GM19395 (cell line): ENCODE results near the gene ELOA.
A peak's percentile ranks its signal among the peaks of the same experiment; 100 is the strongest.
"Not testable (repeated sequence)": the region's sequence is repeated elsewhere in the genome, so short reads cannot be mapped to it uniquely, and the experiment has no call there.

Experiments used
- ATAC-seq: cut with Tn5 transposase; IDR thresholded peaks from one replicate; pipeline ENCODE4 v1.9.1; 2021; ENCODE audit warnings: mild to moderate bottlenecking, moderate library complexity; ENCODE audit not compliant: unreplicated experiment

Gene ELOA

DNA sequence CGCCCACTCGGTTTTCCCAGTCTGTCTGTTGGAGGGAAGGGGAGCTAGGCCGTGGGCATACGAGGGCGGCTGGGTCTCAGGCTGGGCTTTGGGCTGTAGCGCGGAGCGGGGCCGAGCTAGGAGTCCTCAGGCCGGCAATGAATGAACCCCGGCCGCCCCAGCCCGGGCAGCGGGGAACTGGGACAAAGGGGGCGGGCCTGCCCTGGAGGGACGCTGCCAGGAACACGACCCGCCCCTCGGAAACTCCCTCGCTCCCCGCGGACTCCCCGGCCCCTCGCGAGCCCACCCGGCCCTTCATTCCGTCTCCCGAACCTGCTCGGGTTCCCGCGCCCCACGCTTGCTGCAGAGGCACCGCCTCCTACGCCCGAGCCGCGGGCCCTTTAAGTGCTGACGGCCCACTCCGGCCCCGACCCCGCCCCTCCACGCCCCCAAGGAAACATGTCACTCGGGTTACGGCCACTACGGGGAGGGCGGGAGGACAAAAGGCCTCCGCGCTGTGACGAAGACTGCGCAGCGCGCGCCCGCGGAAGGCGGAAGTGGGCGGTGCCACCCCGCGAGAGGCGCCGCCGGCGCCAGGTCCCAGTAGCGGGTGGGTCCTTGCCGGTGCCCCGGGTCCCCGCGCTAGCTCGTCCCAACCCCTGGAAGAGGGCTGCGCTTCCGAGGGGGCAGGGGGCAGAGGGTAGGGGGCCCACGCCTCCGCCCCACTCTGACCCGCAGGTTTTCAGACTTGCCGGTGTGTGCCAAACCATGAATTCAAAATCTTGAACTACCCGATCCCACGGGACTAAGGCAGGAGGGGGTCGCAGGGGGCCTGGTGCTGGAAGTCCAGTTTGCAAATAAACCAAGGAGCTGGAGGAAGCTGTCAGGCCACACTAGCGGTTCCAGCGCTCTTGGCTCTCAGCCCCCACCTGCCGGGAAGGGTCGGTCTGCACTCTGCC lies 57.4 kb downstream of the ELOA start, which contains the start of gene GALE:
Gene GALE, minus strand, starts transcription at position 355 of the 938 bp plus-strand sequence. CDS start 1,747 bp downstream, outside the sequence.
- peak; percentile 71 for ATAC-seq

DNA sequence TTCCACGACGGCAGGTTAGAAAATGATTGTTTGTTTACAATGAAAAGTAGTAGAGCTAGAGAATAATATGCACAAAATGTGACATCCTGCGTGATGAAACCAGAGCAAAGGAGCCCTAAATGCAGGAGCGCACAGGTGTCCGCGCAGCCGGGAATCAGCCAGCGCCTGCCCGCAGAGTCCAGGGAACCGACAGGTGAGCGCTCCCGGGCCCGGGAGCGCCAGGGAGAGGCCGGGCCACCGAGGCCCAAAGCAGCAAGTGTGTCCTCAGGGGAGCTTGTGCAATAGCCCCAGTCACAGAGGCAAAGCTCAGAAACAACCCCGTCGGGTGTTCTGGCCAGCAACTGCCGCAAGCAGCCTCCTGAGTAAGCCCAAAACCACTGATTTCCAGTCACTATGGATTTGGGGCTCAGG lies 58.1 kb downstream of the ELOA start:
- no peak for ATAC-seq

DNA sequence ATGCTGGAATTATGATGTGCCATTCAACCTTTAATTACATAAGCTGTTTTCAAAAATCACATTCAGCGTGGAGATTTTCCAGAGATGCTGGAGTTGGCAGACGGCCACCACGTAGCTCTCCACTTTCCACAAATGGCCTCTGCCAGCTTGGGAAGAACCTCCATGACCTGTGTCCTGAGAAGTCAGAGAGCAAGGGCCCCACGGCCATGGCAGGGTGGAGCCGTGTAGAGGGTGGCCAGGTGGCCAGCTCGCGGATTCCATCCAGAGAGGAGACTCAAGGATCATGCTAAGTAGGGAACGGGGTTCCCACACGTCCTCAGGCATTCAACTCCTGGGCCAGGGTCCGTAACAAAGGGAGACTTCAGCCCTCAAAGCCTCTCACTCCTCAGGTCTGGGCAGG lies 58.6 kb downstream of the ELOA start:
- no peak for ATAC-seq

GRCh38 chr1:23802809-23803342 lies 59.6 kb downstream of the ELOA start:
- ATAC-seq = not testable (repeated sequence)

GRCh38 chr1:23803674-23804073 lies 60.4 kb downstream of the ELOA start:
- ATAC-seq = no peak

DNA sequence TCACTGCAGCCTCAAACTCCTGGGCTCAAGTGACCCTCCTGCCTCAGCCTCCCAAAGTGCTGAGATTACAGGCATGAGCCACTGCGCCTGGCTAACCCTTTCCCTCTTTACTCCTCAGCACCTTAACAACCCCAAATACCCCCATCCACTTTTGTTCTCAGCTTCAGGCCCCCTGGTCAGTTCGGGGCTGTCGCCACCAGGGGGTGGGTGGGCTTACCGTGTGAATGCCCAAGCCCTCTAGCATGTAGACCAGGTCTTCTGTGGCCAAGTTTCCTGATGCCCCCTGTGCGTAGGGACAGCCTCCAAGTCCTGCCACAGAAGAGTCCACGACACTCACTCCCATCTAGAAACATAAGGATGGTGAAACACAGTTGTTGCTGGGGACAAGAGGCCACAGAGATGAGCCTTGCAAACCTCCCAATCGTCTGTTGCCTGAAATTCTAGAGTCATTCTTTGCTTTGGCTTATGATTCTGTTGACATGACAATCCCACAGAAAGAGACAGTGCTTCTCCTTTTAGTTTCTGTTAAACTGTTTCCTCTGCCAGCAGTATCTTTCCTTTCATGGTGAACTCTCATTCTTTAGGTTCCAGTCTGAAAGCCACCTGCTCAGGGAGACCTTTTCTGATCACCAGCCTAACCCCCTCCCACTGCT lies 61.0 kb downstream of the ELOA start:
- ATAC-seq = no peak

GRCh38 chr1:23805025-23805424 lies 61.8 kb downstream of the ELOA start:
- no peak for ATAC-seq

- no peak for ATAC-seq
Measured at GRCh38 chr1:23806280-23806679, 63.0 kb downstream of the ELOA start.

DNA sequence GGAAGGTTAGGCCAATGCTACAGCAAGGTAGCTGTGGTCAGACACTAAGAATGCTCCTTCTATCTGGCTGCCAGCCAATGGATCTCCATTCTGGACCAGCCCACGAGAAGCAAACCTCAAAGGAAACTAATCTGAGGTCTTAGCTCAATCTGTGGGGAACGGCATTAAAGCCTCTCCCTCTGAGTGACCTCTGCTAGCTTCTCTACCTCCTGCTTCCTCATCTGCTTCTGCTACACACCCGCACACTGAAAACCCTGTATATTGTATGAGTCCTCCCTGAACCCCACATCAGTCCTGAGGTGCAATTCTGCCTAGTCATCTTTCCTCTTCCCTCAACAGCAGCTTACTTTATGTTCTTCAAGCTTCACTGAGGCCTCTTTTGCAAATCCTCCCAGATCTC lies 64.2 kb downstream of the ELOA start:
- ATAC-seq = no peak

DNA sequence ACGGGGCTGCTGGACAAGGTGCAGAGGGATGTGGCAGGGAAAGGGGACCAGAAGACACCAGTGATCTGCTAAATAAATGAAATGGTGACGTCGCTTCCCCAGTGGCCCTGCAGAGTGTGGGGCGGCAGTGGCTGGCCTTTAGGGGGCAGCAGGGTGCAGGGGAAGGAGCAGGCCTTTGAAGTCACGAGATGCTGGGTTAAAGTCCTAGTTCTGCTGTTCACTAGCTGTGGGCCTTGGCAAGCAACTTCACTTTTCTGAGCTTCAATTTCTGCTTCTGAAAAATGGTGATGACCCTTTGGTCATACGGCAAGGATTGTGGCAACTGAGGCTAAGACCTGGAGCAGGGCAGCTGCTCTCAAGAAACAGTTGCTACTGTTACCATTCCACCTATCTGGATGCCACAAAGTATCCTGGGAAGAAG lies 66.5 kb downstream of the ELOA start:
- ATAC-seq = no peak

- no peak for ATAC-seq
Measured at GRCh38 chr1:23810818-23811540, 67.7 kb downstream of the ELOA start.
